Cortex of kidney (tissue), 1 donor: ENCODE measurements around the gene DNAJB12.
"Not testable (repeated sequence)": the region's sequence is repeated elsewhere in the genome, so short reads cannot be mapped to it uniquely, and the experiment has no call there.

Experiments
- DNase-seq: peaks from one replicate; lab custom pipeline; 2025; lab: John Stamatoyannopoulos, UW

Gene DNAJB12

GRCh38 chr10:72353028-72353964 is 1.4 kb downstream of the DNAJB12 start:
- no peak for DNase-seq

GRCh38 chr10:72351479-72351878 is 3.2 kb downstream of the DNAJB12 start:
- DNase-seq = no peak

GRCh38 chr10:72349438-72349837 is 5.3 kb downstream of the DNAJB12 start:
- no peak for DNase-seq

- DNase-seq = no peak
These were observed 6.4 kb downstream of the DNAJB12 start for GRCh38 chr10:72348282-72348681.

- not testable (repeated sequence) for DNase-seq
These were observed 8.6 kb downstream of the DNAJB12 start for GRCh38 chr10:72346117-72346516.

GRCh38 chr10:72344932-72345331 is 9.8 kb downstream of the DNAJB12 start:
- no peak for DNase-seq

- no peak for DNase-seq
These were observed 11.8 kb downstream of the DNAJB12 start for GRCh38 chr10:72342911-72343310.

GRCh38 chr10:72340510-72341261 is 14.0 kb downstream of the DNAJB12 start:
- DNase-seq = no peak

GRCh38 chr10:72338180-72338579 is 16.5 kb downstream of the DNAJB12 start:
- no peak for DNase-seq

GRCh38 chr10:72337722-72338121 is 17.0 kb downstream of the DNAJB12 start:
- no peak for DNase-seq

GRCh38 chr10:72337039-72337629 is 17.6 kb downstream of the DNAJB12 start:
- DNase-seq = no peak

GRCh38 chr10:72336259-72337038 is 18.3 kb downstream of the DNAJB12 start:
- DNase-seq = no peak

GRCh38 chr10:72335394-72336258 is 19.1 kb downstream of the DNAJB12 start:
- DNase-seq = no peak

- DNase-seq = no peak
These were observed 19.8 kb downstream of the DNAJB12 start for GRCh38 chr10:72334825-72335393.

GRCh38 chr10:72334196-72334824 is 20.4 kb downstream of the DNAJB12 start:
- no peak for DNase-seq

GRCh38 chr10:72333112-72334015 is 21.4 kb downstream of the DNAJB12 start:
- DNase-seq = no peak

- no peak for DNase-seq
These were observed 22.2 kb downstream of the DNAJB12 start for GRCh38 chr10:72332423-72333111.
